Osteoblast (primary cell): Measurements from ENCODE around the gene SLC5A10. TPM values are rescaled to one million over a fixed set of nuclear protein-coding genes. Genes with fewer than 3 reads are reported as not detected.
A peak's percentile ranks its signal among the peaks of the same experiment; 100 is the strongest.

Source experiments
- DNase-seq: peaks from one replicate; pipeline ENCODE4 v3.0.0; 2011; ENCODE audit warnings: low spot score, mixed read lengths; ENCODE audit not compliant: insufficient read length; ENCODE audit errors: missing footprints
- H2AFZ ChIP-seq: 2 replicates; pipeline ENCODE4 v1.6.0; 2011; ENCODE audit warnings: mild to moderate bottlenecking, low read length
- H3K27ac ChIP-seq: 2 replicates; pipeline ENCODE4 v1.5.1; 2011; ENCODE audit warnings: mild to moderate bottlenecking, low read depth, low read length, moderate library complexity
- H3K27me3 ChIP-seq: 2 replicates; pipeline ENCODE4 v1.6.0; 2012; ENCODE audit warnings: mild to moderate bottlenecking, control low read depth, inconsistent platforms, low read length, moderate library complexity; ENCODE audit not compliant: insufficient read depth
- H3K36me3 ChIP-seq: 2 replicates; pipeline ENCODE4 v1.5.1; 2011; ENCODE audit warnings: mild to moderate bottlenecking, low read length, control low read depth, moderate library complexity; ENCODE audit not compliant: insufficient read depth
- H3K4me1 ChIP-seq: 2 replicates; pipeline ENCODE4 v1.5.1; 2011; ENCODE audit warnings: mild to moderate bottlenecking, low read length, control low read depth, moderate library complexity; ENCODE audit not compliant: insufficient read depth
- H3K4me2 ChIP-seq: 2 replicates; pipeline ENCODE4 v1.6.0; 2011; ENCODE audit warnings: mild to moderate bottlenecking, low read length; ENCODE audit not compliant: insufficient read depth
- H3K4me3 ChIP-seq: fragments of 200-600 bp; sonication (generic); 3 replicates; pipeline ENCODE4 v1.5.1; 2012; ENCODE audit warnings: mild to moderate bottlenecking, low read length, inconsistent platforms; ENCODE audit not compliant: insufficient read depth
- H3K79me2 ChIP-seq: 2 replicates; pipeline ENCODE4 v1.6.0; 2012; ENCODE audit warnings: mild to moderate bottlenecking, low read length, control low read depth, inconsistent platforms; ENCODE audit not compliant: insufficient read depth
- H3K9me3 ChIP-seq: 2 replicates; pipeline ENCODE4 v1.5.1; 2011; ENCODE audit warnings: low read depth, low read length, control low read depth
- H4K20me1 ChIP-seq: 2 replicates; pipeline ENCODE4 v1.6.0; 2012; ENCODE audit warnings: mild to moderate bottlenecking, low read length, control low read depth; ENCODE audit not compliant: insufficient read depth
- total RNA-seq: library from RNA; depleted of rRNA; stranded (reverse); fragments of >200 nt; gene quantifications from 2 replicates; pipeline ENCODE4 v1.2.3, GENCODE V29; 2012
- TF ChIP-seq, protein P1 (sequence below): IDR thresholded peaks from 2 replicates; pipeline ENCODE4 v1.5.1; 2011; ENCODE audit warnings: mild to moderate bottlenecking, low read depth, low read length, moderate library complexity; ENCODE audit errors: extremely low read depth

SLC5A10 gene
- total RNA-seq, result not detected in 2 replicates

DNA sequence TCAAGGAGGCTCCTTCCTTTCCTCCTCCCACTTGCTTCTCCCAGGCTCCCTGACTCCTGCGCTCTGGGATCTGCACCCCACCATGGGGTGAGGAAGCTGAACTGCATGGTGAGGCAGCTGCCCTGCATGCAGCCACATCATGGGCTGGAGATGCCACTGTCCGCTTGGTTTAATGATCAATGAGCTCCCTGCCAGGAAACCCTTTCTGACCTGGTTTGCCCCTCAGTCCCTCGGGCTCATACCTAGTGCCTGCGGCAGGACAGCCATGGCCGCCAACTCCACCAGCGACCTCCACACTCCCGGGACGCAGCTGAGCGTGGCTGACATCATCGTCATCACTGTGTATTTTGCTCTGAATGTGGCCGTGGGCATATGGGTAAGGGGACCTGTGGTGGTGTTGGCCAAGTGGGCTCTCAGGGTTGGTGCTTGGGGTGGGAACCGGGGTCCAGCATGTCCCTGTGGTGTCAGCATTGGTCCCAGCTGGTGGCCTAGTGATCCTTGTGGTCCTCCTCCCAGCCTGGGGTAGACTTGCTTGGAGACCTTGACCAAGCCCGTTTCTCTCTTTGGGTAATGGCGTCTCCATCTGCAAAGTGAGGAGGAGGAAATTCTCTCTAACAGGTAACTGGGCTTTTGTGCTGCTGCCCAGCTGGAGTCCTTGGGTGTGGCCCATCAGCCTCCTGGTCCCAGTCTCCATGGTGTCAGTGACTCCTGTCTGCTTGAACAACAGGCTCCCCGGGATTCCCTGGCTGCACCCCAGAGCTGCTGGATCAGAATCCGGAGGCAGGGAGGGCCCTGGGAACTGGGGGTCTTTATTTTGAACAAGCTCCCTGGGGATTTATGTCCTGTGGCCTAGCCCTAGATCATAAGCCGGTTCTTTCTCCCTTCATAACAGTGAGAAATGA is at the start of gene SLC5A10:
Gene SLC5A10 (plus strand): TSS at position 225 of the 902 bp plus-strand sequence. CDS start 41 bp downstream, at position 266.
- Histone ChIP-seq H3K79me2 (no peaks in the 10 kb centered on the region), H4K20me1 (no peaks in the 10 kb centered on the region), H3K27ac (no peak within 1 kb of the TSS), H3K4me1 (no peaks in the 10 kb centered on the region), H3K9me3 (no peaks in the 10 kb centered on the region), H3K36me3 (no peaks in the 10 kb centered on the region), H3K4me2 (no peak within 1 kb of the TSS), H3K27me3 (peaks cover 23% of the 10 kb centered on the region), H2AFZ (no peak within 1 kb of the TSS), H3K4me3 (no peak within 1 kb of the TSS)
- TF ChIP-seq, protein P1, sequence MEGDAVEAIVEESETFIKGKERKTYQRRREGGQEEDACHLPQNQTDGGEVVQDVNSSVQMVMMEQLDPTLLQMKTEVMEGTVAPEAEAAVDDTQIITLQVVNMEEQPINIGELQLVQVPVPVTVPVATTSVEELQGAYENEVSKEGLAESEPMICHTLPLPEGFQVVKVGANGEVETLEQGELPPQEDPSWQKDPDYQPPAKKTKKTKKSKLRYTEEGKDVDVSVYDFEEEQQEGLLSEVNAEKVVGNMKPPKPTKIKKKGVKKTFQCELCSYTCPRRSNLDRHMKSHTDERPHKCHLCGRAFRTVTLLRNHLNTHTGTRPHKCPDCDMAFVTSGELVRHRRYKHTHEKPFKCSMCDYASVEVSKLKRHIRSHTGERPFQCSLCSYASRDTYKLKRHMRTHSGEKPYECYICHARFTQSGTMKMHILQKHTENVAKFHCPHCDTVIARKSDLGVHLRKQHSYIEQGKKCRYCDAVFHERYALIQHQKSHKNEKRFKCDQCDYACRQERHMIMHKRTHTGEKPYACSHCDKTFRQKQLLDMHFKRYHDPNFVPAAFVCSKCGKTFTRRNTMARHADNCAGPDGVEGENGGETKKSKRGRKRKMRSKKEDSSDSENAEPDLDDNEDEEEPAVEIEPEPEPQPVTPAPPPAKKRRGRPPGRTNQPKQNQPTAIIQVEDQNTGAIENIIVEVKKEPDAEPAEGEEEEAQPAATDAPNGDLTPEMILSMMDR, result peak; percentile 52
- peak; percentile 92 for DNase-seq

DNA sequence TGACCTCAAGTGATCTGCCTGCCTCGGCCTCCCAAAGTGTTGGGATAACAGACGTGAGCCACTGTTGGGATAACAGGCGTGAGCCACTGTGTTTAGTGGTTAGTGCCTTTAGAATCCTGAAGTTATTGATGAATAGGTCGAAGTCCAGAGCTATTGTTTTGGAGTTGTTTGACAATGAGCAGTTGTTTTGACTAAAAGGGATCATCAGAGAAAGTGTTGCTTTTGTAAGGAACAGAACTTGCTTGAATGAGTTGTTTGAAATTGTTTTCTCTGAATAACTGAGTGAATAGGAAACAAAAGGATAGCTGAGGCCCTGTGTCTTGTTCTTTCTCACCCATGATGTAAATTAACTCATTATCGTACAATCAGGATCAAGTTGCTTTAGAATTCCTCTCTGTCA is 47.5 kb upstream of the SLC5A10 start:
- TF ChIP-seq, protein P1, result no peak
- Histone ChIP-seq H3K4me2 (no peak overlapping the region), H3K36me3 (peaks cover 5% of the 10 kb centered on the region), H2AFZ (no peak overlapping the region), H3K79me2 (peaks cover 2% of the 10 kb centered on the region), H3K27ac (no peak overlapping the region), H3K4me1 (no peaks in the 10 kb centered on the region), H3K9me3 (no peaks in the 10 kb centered on the region), H4K20me1 (no peaks in the 10 kb centered on the region), H3K4me3 (no peak overlapping the region), H3K27me3 (no peaks in the 10 kb centered on the region)
- DNase-seq, result no peak

DNA sequence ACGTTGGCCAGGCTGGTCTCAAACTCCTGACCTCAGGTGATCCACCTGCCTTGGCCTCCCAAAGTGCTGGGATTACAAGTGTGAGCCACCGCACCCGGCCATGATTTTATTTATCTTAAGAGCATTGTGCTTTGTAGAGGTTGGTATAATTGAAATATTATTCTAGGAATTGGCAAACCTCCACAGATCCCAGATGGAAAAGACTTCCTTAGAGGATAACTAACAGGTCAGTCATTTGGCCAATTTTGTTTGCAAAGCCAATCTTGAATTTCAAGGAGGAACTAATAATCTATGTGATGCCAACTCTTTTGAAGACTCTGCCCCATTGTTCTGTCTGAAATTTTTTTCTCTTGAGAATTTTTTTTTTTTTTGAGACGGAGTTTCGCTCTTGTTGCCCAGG is 46.7 kb upstream of the SLC5A10 start:
- Histone ChIP-seq H3K36me3 (peaks cover 5% of the 10 kb centered on the region), H2AFZ (no peak overlapping the region), H3K27me3 (no peaks in the 10 kb centered on the region), H3K4me2 (no peak overlapping the region), H3K9me3 (no peaks in the 10 kb centered on the region), H3K79me2 (peaks cover 2% of the 10 kb centered on the region), H3K4me1 (no peaks in the 10 kb centered on the region), H4K20me1 (no peaks in the 10 kb centered on the region), H3K27ac (no peak overlapping the region), H3K4me3 (no peak overlapping the region)
- TF ChIP-seq, protein P1, result no peak
- DNase-seq, result no peak

DNA sequence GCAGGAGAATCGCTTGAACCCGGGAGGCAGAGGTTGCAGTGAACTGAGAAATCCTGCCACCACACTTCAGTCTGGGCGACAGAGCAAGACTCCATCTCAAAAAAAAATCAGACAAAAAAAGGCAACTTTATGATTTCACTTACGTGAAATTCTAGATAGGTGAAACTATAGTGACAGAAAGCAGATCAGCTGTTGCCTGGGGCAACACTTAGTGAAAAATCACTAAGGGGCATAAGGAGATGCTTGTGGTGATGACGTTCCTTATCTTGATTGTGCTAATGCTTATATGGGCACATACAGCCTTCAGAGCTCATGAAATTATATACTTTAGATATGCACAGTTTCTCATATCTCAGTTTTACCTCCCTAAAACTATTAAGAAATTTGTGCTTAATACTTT is 41.6 kb upstream of the SLC5A10 start:
- no peak for DNase-seq
- Histone ChIP-seq H2AFZ (no peak overlapping the region), H4K20me1 (no peaks in the 10 kb centered on the region), H3K4me1 (no peaks in the 10 kb centered on the region), H3K4me2 (no peak overlapping the region), H3K27me3 (no peaks in the 10 kb centered on the region), H3K36me3 (peaks cover 12% of the 10 kb centered on the region), H3K79me2 (no peaks in the 10 kb centered on the region), H3K27ac (no peak overlapping the region), H3K9me3 (no peaks in the 10 kb centered on the region), H3K4me3 (no peak overlapping the region)
- TF ChIP-seq, protein P1, result no peak
